GM23338 (cell line): ENCODE data around the gene PRR19. TPM values are rescaled to one million over a fixed set of nuclear protein-coding genes. Genes with fewer than 3 reads are reported as not detected.

Source experiments
- CTCF ChIP-seq, 2 experiments: fragments of 200-600 bp in 1 of 2; sonication (generic) in 1 of 2; conservative IDR thresholded peaks; 2 replicates each; pipeline versions ENCODE4 v1.5.1 to v1.6.1; 2016 to 2017; ENCODE audit warnings: antibody characterized with exemption in 2 of 2, low read depth in 2 of 2, mild to moderate bottlenecking in 2 of 2, moderate library complexity in 1 of 2
- REST ChIP-seq: IDR thresholded peaks from one replicate; pipeline ENCODE4 v1.6.1; 2018; ENCODE audit warnings: antibody characterized with exemption; ENCODE audit not compliant: unreplicated experiment
- ZNF114 ChIP-seq: fragments of 250-450 bp; sonication (Bioruptor Pico); IDR thresholded peaks from 2 replicates; pipeline ENCODE4 v1.5.0; 2020; ENCODE audit warnings: mild to moderate bottlenecking, moderate library complexity
- ZNF331 ChIP-seq: fragments of 250-450 bp; sonication (Bioruptor Pico); IDR thresholded peaks from 2 replicates; pipeline ENCODE4 v1.5.0; 2020; ENCODE audit warnings: low read depth, mild to moderate bottlenecking, moderate library complexity
- microRNA-seq: library from miRNA; unstranded; fragments of <30 nt; microRNA quantifications from one replicate; pipeline ENCODE4, GENCODE V29; 2017
- polyA plus RNA-seq: library from polyadenylated mRNA; unstranded; fragments of >200 nt; fragmentation: Nextera tagmentation; extraction: Ambion mirVana; gene quantifications from 2 replicates; pipeline ENCODE4 v1.2.1, GENCODE V29; 2016
- small RNA-seq: library from RNA; depleted of rRNA; stranded (forward); fragments of <200 nt; gene quantifications from one replicate; pipeline ENCODE3, GENCODE V24; 2014; ENCODE audit warnings: low replicate concordance
- total RNA-seq: library from RNA; depleted of rRNA; stranded (reverse); fragments of >200 nt; shearing (Covaris generic); gene quantifications from 2 replicates; pipeline ENCODE4 v1.2.3, GENCODE V29; 2014; rRNA removed

PRR19 gene
- total and polyA plus RNA-seq, 2 experiments from 2014 or later, result 3.6 to 4.1 TPM

GRCh38 chr19:42357290-42357689, 55.4 kb downstream of the PRR19 start (continued):
- TF ChIP-seq REST (no peak), ZNF331 (CRISPR knock-in tag) (no peak), ZNF114 (CRISPR knock-in tag) (no peak), CTCF (conservative IDR thresholded peaks at IDR 0.05; ENCODE audit: low read depth in 2 of 2) (no peak)

Small RNA genes within 50 kb of the gene (microRNA-seq; reads per million reads assigned to microRNA genes)
- not detected for gene MIR8077

Small RNA genes within 50 kb of the gene (small RNA-seq; reads per million reads assigned to genes)
- gene MIR8077, result not detected

Other genes starting within 250 kb of the PRR19 start
- 34.3 and 42.5 TPM in 2 replicates for gene GRIK5, start 231.9 kb upstream of the PRR19 start, total RNA-seq
- 5.1 and 6.2 TPM in 2 replicates for gene GRIK5, start 231.9 kb upstream of the PRR19 start, polyA plus RNA-seq
- 50.8 and 61.2 TPM in 2 replicates for gene ZNF574, start 226.0 kb upstream of the PRR19 start, total RNA-seq
- 18.7 and 19.4 TPM in 2 replicates for gene ZNF574, start 226.0 kb upstream of the PRR19 start, polyA plus RNA-seq
- gene POU2F2, start 169.7 kb upstream of the PRR19 start, total RNA-seq, result 2.3 and 2.4 TPM in 2 replicates
- 4.6 and 5.1 TPM in 2 replicates for gene POU2F2, start 169.7 kb upstream of the PRR19 start, polyA plus RNA-seq
- 59.4 and 63.0 TPM in 2 replicates for gene DEDD2, start 84.5 kb upstream of the PRR19 start, total RNA-seq
- gene DEDD2, start 84.5 kb upstream of the PRR19 start, polyA plus RNA-seq, result 23.4 and 25.6 TPM in 2 replicates
- 12.7 and 13.3 TPM in 2 replicates for gene ZNF526, start 81.8 kb upstream of the PRR19 start, total RNA-seq
- 4.7 and 5.8 TPM in 2 replicates for gene ZNF526, start 81.8 kb upstream of the PRR19 start, polyA plus RNA-seq
- gene GSK3A, start 59.5 kb upstream of the PRR19 start, total RNA-seq, result 40.7 and 47.0 TPM in 2 replicates
- 17.7 and 19.2 TPM in 2 replicates for gene GSK3A, start 59.5 kb upstream of the PRR19 start, polyA plus RNA-seq
- gene ERF, start 47.0 kb upstream of the PRR19 start, total RNA-seq, result 49.0 and 49.4 TPM in 2 replicates
- 29.4 and 30.4 TPM in 2 replicates for gene ERF, start 47.0 kb upstream of the PRR19 start, polyA plus RNA-seq
- 31.8 and 42.0 TPM in 2 replicates for gene CIC, start 32.9 kb upstream of the PRR19 start, total RNA-seq
- gene CIC, start 32.9 kb upstream of the PRR19 start, polyA plus RNA-seq, result 13.2 and 13.9 TPM in 2 replicates
- 139 and 162 TPM in 2 replicates for gene PAFAH1B3, start 492 bp downstream of the PRR19 start, total RNA-seq
- gene PAFAH1B3, start 492 bp downstream of the PRR19 start, polyA plus RNA-seq, result 195 and 197 TPM in 2 replicates
- 1.3 and 5.4 TPM in 2 replicates for gene TMEM145, start 11.2 kb downstream of the PRR19 start, total RNA-seq
- 1.9 and 2.3 TPM in 2 replicates for gene TMEM145, start 11.2 kb downstream of the PRR19 start, polyA plus RNA-seq
- 32.1 and 40.5 TPM in 2 replicates for gene MEGF8, start 23.5 kb downstream of the PRR19 start, total RNA-seq
- 4.7 and 6.2 TPM in 2 replicates for gene MEGF8, start 23.5 kb downstream of the PRR19 start, polyA plus RNA-seq
- 6.7 TPM in 1 of 2 replicates, not detected in the other for gene CNFN, start 88.2 kb downstream of the PRR19 start, total RNA-seq
- gene CNFN, start 88.2 kb downstream of the PRR19 start, polyA plus RNA-seq, result 54.5 and 71.5 TPM in 2 replicates
- gene LIPE, start 125.3 kb downstream of the PRR19 start, total RNA-seq, result 10.9 and 16.2 TPM in 2 replicates
- 4.3 and 5.8 TPM in 2 replicates for gene LIPE, start 125.3 kb downstream of the PRR19 start, polyA plus RNA-seq
- not detected in 2 replicates for gene CXCL17, start 140.8 kb downstream of the PRR19 start, total RNA-seq
- 0.39 TPM in 1 of 2 replicates, not detected in the other for gene CXCL17, start 140.8 kb downstream of the PRR19 start, polyA plus RNA-seq
- 0.78 and 3.0 TPM in 2 replicates for gene CEACAM1, start 226.3 kb downstream of the PRR19 start, total RNA-seq
- 0.63 and 1.7 TPM in 2 replicates for gene CEACAM1, start 226.3 kb downstream of the PRR19 start, polyA plus RNA-seq